ENCODE data around the gene ZDHHC3. TPM values are rescaled to one million over a fixed set of nuclear protein-coding genes. Genes with fewer than 3 reads are reported as not detected.

Gene ZDHHC3
- total and polyA plus RNA-seq, 4 donors: 15.4 to 43.0 (median 24.4) TPM

DNA sequence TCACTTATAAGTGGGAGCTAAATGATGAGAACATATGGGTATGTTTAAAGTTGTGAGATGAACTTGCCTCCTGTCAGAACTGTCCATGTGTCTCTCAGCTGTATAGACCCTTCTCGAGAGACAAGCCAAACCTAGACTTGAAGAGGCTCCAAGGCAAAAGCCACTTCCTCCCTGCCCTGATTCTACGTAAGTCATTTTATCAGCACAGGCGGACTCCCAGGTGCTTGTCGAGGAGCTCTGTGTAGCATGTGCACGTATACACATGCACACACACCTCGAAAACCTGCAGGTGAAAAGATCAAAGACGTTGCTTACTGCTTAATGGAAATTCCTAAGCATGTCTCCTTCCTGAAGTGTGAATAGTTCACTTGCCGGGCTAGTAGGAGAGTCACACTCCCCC lies 44.6 kb upstream of the ZDHHC3 start:
- WGBS: 75% methylated on average over 8 of the region's 8 CpGs
- H3K4me3 ChIP-seq (ENCODE audit: low read depth in 1 of 3, low read length in 3 of 3): no peak overlapping the region
- H3K9ac ChIP-seq (ENCODE audit: low read depth in 1 of 2, low read length in 2 of 2): no peak overlapping the region
- peaks cover 0 to 3% (median 1%) of the 10 kb centered on the region in 4 donors for H3K4me1 ChIP-seq (ENCODE audit: control insufficient read depth in 4 of 4, insufficient read depth in 4 of 4, low read length in 3 of 4)
- TF ChIP-seq JUND (IDR thresholded peaks at IDR 0.05) (no peak), TAF1 (conservative IDR thresholded peaks at IDR 0.05) (no peak), SP1 (IDR thresholded peaks at IDR 0.05) (no peak)
- TF ChIP-seq, protein P1, sequence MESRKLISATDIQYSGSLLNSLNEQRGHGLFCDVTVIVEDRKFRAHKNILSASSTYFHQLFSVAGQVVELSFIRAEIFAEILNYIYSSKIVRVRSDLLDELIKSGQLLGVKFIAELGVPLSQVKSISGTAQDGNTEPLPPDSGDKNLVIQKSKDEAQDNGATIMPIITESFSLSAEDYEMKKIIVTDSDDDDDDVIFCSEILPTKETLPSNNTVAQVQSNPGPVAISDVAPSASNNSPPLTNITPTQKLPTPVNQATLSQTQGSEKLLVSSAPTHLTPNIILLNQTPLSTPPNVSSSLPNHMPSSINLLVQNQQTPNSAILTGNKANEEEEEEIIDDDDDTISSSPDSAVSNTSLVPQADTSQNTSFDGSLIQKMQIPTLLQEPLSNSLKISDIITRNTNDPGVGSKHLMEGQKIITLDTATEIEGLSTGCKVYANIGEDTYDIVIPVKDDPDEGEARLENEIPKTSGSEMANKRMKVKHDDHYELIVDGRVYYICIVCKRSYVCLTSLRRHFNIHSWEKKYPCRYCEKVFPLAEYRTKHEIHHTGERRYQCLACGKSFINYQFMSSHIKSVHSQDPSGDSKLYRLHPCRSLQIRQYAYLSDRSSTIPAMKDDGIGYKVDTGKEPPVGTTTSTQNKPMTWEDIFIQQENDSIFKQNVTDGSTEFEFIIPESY (IDR thresholded peaks at IDR 0.05): no peak
- no peaks in the 10 kb centered on the region for H3K27me3 ChIP-seq (ENCODE audit: control insufficient read depth in 4 of 4, insufficient read depth in 4 of 4, low read length in 3 of 4)
- DNase-seq (ENCODE audit: low spot score): no peak
- no peaks in the 10 kb centered on the region for H3K9me3 ChIP-seq (ENCODE audit: control insufficient read depth in 4 of 4, low read length in 3 of 4)
- H3K27ac ChIP-seq (ENCODE audit: low read depth in 1 of 2, low read length in 2 of 2): no peak overlapping the region
- H3K36me3 ChIP-seq (ENCODE audit: control insufficient read depth in 4 of 4, insufficient read depth in 3 of 4, low read depth in 1 of 4, low read length in 3 of 4): peaks cover 0 to 4% (median 0%) of the 10 kb centered on the region in 4 donors

DNA sequence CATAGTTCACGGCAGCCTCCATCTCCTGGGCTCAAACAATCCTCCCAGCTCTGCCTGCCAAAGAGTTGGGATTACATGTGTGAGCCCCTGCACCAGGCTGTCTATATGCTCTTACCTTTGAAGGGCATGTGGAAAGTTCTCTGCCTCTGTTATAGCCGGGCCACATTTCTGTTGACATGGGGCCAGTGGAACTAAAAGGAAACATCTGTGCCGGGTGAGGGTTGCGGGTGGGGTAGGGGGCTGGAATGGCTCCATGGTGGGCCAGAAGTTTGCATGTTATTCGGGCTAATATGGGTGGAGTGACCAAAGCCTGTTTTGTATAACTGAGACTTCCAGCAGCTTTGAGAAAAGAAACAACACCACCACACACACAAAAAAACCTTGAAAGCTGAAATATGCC lies 41.8 kb upstream of the ZDHHC3 start:
- Histone ChIP-seq H3K27ac (ENCODE audit: low read depth in 1 of 2, low read length in 2 of 2) (no peak overlapping the region), H3K9me3 (ENCODE audit: control insufficient read depth in 4 of 4, low read length in 3 of 4) (no peaks in the 10 kb centered on the region), H3K27me3 (ENCODE audit: control insufficient read depth in 4 of 4, insufficient read depth in 4 of 4, low read length in 3 of 4) (no peaks in the 10 kb centered on the region), H3K9ac (ENCODE audit: low read depth in 1 of 2, low read length in 2 of 2) (no peak overlapping the region), H3K36me3 (ENCODE audit: control insufficient read depth in 4 of 4, insufficient read depth in 3 of 4, low read depth in 1 of 4, low read length in 3 of 4) (peaks cover 0 to 5% (median 2%) of the 10 kb centered on the region in 4 donors), H3K4me1 (ENCODE audit: control insufficient read depth in 4 of 4, insufficient read depth in 4 of 4, low read length in 3 of 4) (peaks cover 0 to 3% (median 0%) of the 10 kb centered on the region in 4 donors), H3K4me3 (ENCODE audit: low read depth in 1 of 3, low read length in 3 of 3) (no peak overlapping the region)
- no peak for TF ChIP-seq GABPA (IDR thresholded peaks at IDR 0.05 in 1 of 2, conservative IDR thresholded peaks at IDR 0.05 in 1 of 2)
- no peak for TF ChIP-seq EGR1 (IDR thresholded peaks at IDR 0.05; ENCODE audit: low read depth in 2 of 2)
- WGBS: 81% methylated on average over 5 of the region's 5 CpGs
- DNase-seq (ENCODE audit: low spot score): no peak

DNA sequence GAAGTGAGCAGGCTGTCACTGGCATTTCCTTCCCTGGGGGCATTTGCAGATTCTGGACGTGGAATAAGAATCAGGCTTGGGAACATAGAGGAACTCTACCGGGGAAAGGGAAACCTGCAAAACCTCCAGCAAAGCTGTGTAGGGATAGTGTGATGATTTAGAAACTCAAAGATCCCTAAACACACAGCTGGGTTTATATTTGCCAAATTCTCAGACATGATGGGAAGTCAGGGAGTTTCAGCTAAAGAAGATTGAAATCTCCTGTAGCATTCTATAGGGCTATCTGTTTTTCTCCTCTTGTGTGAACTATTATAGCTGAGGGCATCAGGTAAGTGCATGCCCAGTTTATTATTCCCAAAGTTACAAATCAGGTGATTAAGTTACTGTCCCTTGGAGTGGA lies 40.9 kb upstream of the ZDHHC3 start:
- whole genome bisulfite sequencing: 88% methylated on average over 2 of the region's 2 CpGs
- Histone ChIP-seq H3K36me3 (ENCODE audit: control insufficient read depth in 4 of 4, insufficient read depth in 3 of 4, low read depth in 1 of 4, low read length in 3 of 4) (peaks cover 4 to 11% (median 7%) of the 10 kb centered on the region in 4 donors), H3K4me1 (ENCODE audit: control insufficient read depth in 4 of 4, insufficient read depth in 4 of 4, low read length in 3 of 4) (peaks cover 0 to 5% (median 1%) of the 10 kb centered on the region in 4 donors), H3K9ac (ENCODE audit: low read depth in 1 of 2, low read length in 2 of 2) (no peak overlapping the region), H3K27ac (ENCODE audit: low read depth in 1 of 2, low read length in 2 of 2) (no peak overlapping the region), H3K27me3 (ENCODE audit: control insufficient read depth in 4 of 4, insufficient read depth in 4 of 4, low read length in 3 of 4) (no peaks in the 10 kb centered on the region), H3K9me3 (ENCODE audit: control insufficient read depth in 4 of 4, low read length in 3 of 4) (no peaks in the 10 kb centered on the region), H3K4me3 (ENCODE audit: low read depth in 1 of 3, low read length in 3 of 3) (no peak overlapping the region)
- no peak for TF ChIP-seq JUND (IDR thresholded peaks at IDR 0.05)
- no peak for TF ChIP-seq SP1 (IDR thresholded peaks at IDR 0.05)
- TF ChIP-seq, protein P2, sequence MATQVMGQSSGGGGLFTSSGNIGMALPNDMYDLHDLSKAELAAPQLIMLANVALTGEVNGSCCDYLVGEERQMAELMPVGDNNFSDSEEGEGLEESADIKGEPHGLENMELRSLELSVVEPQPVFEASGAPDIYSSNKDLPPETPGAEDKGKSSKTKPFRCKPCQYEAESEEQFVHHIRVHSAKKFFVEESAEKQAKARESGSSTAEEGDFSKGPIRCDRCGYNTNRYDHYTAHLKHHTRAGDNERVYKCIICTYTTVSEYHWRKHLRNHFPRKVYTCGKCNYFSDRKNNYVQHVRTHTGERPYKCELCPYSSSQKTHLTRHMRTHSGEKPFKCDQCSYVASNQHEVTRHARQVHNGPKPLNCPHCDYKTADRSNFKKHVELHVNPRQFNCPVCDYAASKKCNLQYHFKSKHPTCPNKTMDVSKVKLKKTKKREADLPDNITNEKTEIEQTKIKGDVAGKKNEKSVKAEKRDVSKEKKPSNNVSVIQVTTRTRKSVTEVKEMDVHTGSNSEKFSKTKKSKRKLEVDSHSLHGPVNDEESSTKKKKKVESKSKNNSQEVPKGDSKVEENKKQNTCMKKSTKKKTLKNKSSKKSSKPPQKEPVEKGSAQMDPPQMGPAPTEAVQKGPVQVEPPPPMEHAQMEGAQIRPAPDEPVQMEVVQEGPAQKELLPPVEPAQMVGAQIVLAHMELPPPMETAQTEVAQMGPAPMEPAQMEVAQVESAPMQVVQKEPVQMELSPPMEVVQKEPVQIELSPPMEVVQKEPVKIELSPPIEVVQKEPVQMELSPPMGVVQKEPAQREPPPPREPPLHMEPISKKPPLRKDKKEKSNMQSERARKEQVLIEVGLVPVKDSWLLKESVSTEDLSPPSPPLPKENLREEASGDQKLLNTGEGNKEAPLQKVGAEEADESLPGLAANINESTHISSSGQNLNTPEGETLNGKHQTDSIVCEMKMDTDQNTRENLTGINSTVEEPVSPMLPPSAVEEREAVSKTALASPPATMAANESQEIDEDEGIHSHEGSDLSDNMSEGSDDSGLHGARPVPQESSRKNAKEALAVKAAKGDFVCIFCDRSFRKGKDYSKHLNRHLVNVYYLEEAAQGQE (IDR thresholded peaks at IDR 0.05): no peak
- TF ChIP-seq HNF4G (IDR thresholded peaks at IDR 0.05): no peak
- TF ChIP-seq FOXA1 (IDR thresholded peaks at IDR 0.05): no peak
- TF ChIP-seq, protein P1 (IDR thresholded peaks at IDR 0.05): no peak
- TF ChIP-seq RAD21 (IDR thresholded peaks at IDR 0.05): no peak
- no peak for DNase-seq (ENCODE audit: low spot score)

All from liver (tissue), 9 donors.